Measurements from ENCODE around the gene ZNF2. TPM values are rescaled to one million over a fixed set of nuclear protein-coding genes. Genes with fewer than 3 reads are reported as not detected.

ZNF2 gene
- total and polyA plus RNA-seq, 2 of the 13 experiments (the other 11 are each of a cell fraction or from before 2014, with no cell fraction given) = 4.3 to 6.1 TPM

GRCh38 chr2:95121093-95121406, 44.6 kb upstream of the ZNF2 start (continued):
- TF ChIP-seq RERE (CRISPR knock-in tag; IDR thresholded peaks at IDR 0.05; ENCODE audit: low read depth) (no peak), ZNF703 (CRISPR knock-in tag; IDR thresholded peaks at IDR 0.05; ENCODE audit: borderline replicate concordance) (peak; percentile 15; the same call in 1 of the 2 replicates), GLI4 (CRISPR knock-in tag; IDR thresholded peaks at IDR 0.05; ENCODE audit: borderline replicate concordance) (no peak), TCF7L2 (IDR thresholded peaks at IDR 0.05; ENCODE audit: low read depth, low read length) (no peak), ZNF629 (CRISPR knock-in tag; conservative IDR thresholded peaks at IDR 0.05) (no peak)
- TF ChIP-seq, protein P1, sequence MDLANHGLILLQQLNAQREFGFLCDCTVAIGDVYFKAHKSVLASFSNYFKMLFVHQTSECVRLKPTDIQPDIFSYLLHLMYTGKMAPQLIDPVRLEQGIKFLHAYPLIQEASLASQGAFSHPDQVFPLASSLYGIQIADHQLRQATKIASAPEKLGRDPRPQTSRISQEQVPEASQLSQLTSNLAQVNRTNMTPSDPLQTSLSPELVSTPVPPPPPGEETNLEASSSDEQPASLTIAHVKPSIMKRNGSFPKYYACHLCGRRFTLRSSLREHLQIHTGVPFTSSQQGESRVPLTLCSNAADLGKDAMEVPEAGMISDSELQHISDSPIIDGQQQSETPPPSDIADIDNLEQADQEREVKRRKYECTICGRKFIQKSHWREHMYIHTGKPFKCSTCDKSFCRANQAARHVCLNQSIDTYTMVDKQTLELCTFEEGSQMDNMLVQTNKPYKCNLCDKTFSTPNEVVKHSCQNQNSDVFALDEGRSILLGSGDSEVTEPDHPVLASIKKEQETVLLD (CRISPR knock-in tag; IDR thresholded peaks at IDR 0.05; ENCODE audit: low read depth) = no peak

Measured in HepG2 (cell line).